Measurements from ENCODE around the gene SLC25A14.
"Not testable (repeated sequence)": the region's sequence is repeated elsewhere in the genome, so short reads cannot be mapped to it uniquely, and the experiment has no call there.

Gene SLC25A14

DNA sequence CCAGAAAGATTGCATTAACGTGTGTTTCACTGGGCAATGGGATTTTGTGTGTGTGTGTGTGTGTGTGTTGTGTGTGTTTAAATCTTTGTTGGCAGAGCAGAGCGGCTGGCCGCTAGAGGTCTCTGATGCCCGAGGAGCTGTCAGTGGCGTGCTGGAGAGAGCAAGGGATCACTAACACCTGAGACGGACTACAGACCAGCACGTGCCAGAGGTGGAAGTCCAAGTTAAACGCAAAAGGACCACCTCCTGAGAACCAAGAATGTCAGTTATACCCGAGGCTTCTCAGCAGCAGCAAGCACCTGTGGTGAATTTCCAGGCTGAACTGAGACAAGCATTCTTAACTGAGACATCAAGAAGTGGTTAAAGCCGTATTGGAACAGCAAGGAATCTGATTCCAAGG, 9.0 kb upstream of the SLC25A14 start:
- in situ Hi-C loops (cut with HindIII; ENCODE audit: low pct_unique_long_range_greater_than_20kb, low sequenced_read_pairs) = no loop called here
- no peak for TF ChIP-seq JUND (IDR thresholded peaks at IDR 0.05; ENCODE audit: low read depth)
- peak; percentile 7 to 71 for DNase-seq (ENCODE audit: low read depth in 1 of 2, low spot score in 1 of 2)

DNA sequence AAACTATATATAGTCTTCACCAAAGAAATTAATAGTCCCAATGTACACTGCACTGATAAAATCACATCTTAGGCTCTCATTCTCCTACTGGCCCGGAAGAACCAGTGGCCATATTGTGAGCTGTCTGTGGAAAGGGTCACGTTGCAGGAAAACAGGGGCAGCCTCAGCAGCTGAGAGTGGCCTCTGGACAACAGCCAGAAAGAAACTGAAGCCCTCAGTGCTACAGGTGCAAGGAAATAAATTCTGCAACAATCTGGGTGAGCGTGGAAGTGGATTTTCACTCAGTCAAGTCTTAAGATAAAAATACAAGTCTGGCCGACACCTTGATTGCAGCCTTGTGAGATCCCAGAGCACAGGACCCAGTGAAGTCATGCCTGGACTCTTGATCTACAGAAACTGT, 3.2 kb upstream of the SLC25A14 start:
- no peak for TF ChIP-seq JUND (IDR thresholded peaks at IDR 0.05; ENCODE audit: low read depth)
- in situ Hi-C loops (cut with HindIII; ENCODE audit: low pct_unique_long_range_greater_than_20kb, low sequenced_read_pairs) = no loop called here
- DNase-seq (ENCODE audit: low read depth in 1 of 2, low spot score in 1 of 2) = no peak

DNA sequence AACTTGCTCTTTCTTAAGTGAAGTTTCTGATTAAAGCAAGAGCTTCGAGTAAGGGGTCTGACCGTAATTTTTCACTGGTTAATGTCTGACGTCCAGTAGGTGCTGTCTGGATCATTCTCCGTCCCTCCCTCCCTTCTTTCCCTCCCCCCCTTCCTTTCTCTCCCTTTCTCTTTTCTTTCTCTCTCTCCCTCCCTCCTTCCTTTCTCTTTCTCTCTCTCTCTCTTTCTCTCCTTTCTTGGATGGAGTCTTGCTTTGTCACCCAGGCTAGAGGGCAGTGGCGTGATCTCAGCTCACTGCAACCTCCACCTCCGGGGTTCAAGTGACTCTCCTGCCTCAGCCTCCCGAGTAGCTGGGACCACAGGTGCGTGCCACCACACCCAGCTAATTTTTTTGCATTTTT, 850 bp upstream of the SLC25A14 start:
- DNase-seq (ENCODE audit: low read depth in 1 of 2, low spot score in 1 of 2); in situ Hi-C loops (cut with HindIII; ENCODE audit: low pct_unique_long_range_greater_than_20kb, low sequenced_read_pairs): not testable (repeated sequence)

DNA sequence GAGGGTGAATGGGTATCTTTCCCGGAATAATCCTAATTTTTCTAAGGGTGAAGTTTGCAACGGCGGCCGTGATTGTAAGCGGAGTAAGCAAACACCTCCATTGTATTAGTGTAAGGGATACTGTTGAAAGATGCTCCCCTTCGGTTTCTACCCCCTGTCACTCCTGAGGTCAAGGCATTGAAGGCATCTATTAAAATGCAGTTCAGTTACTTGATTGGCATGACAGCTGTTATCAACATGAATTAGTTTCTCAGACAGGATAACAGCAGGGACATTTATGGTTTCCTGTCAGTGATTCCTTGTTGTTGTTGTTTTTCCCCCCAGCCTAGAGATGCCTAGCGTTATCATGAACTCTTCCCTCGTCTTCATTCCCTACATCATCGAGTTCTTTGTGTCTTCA, 552 bp downstream of the SLC25A14 start:
- in situ Hi-C loops (cut with HindIII; ENCODE audit: low pct_unique_long_range_greater_than_20kb, low sequenced_read_pairs) = no loop called here
- DNase-seq (ENCODE audit: low read depth in 1 of 2, low spot score in 1 of 2) = no peak
- TF ChIP-seq JUND (IDR thresholded peaks at IDR 0.05; ENCODE audit: low read depth) = no peak

DNA sequence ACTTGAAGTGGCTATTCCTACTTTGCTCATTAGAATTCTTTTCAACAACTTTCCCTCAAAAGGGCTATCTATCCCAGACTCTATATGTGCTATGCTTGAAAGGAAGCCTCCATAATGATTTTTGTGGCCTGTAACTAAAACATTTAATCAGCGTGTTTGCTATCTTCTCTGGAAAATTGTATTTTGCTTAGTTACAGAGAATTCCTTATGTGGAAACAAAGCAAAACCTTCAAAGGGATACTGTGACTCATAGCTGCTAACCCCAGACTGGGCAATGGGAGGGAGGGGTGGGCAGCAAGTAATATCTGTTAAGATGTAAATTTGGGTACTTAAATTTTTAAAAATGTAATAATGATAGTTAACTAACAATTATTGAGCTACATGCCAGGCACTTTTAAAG, 3.7 kb downstream of the SLC25A14 start:
- TF ChIP-seq JUND (IDR thresholded peaks at IDR 0.05; ENCODE audit: low read depth) = no peak
- no peak for DNase-seq (ENCODE audit: low read depth in 1 of 2, low spot score in 1 of 2)
- in situ Hi-C loops (cut with HindIII; ENCODE audit: low pct_unique_long_range_greater_than_20kb, low sequenced_read_pairs) = no loop called here

DNA sequence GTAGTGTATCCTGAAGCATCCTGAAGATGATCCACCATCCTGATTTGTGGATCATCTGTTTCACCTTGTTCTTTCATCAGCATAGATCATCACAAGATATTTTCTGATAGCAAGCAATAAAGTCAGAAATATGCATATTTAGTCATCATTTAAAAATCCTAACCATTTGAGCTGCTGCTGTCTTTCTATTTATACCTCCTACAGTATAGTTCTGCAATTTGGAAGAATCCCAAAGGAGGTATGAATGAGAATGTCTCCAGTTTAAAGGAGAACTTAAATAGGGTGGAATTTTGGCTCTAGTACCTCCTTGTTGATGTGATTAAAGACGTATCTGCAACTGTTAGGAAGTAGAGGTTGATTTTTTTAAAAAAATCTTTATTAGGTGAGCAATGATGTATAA, 7.6 kb downstream of the SLC25A14 start:
- DNase-seq (ENCODE audit: low read depth in 1 of 2, low spot score in 1 of 2) = no peak
- in situ Hi-C loops (cut with HindIII; ENCODE audit: low pct_unique_long_range_greater_than_20kb, low sequenced_read_pairs) = no loop called here
- TF ChIP-seq JUND (IDR thresholded peaks at IDR 0.05; ENCODE audit: low read depth) = no peak

DNA sequence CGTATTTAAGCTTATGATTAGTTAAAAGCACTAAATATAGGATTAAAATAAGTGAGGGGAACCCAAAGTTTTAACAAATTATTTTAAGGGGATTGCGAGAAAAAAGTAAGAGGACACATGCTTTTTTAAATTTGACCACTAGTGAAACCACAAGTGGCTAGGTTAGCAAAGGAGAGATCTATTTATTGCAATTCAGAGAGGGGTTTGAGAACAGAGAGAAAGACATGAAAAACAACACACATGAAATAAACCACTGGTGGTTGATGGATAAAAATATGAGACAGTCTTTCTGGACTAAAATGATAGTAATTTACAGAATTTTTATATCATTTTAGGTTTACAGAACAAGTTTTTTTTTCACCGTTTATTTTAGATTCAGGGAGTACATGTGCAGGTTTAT, 11.8 kb downstream of the SLC25A14 start:
- in situ Hi-C loops (cut with HindIII; ENCODE audit: low pct_unique_long_range_greater_than_20kb, low sequenced_read_pairs) = no loop called here
- no peak for DNase-seq (ENCODE audit: low read depth in 1 of 2, low spot score in 1 of 2)
- no peak for TF ChIP-seq JUND (IDR thresholded peaks at IDR 0.05; ENCODE audit: low read depth)

DNA sequence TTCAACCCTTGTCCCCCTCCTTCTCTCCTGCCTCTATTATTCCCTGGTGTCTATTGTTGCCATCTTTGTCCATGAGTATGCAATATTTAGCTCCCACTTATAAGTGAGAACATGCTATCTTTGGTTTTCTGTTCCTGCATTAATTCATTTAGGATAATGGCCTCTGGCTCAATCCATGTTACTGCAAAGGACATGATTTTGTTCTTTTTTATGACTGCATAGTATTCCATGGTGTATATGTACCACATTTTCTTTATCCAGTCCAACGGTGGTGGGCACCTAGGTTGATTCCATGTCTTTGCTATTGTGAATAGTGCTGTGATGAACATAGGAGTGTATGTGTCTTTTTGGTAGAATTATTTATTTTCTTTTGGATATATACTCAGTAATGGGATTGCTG, 12.3 kb downstream of the SLC25A14 start:
- in situ Hi-C loops (cut with HindIII; ENCODE audit: low pct_unique_long_range_greater_than_20kb, low sequenced_read_pairs); DNase-seq (ENCODE audit: low read depth in 1 of 2, low spot score in 1 of 2): not testable (repeated sequence)

DNA sequence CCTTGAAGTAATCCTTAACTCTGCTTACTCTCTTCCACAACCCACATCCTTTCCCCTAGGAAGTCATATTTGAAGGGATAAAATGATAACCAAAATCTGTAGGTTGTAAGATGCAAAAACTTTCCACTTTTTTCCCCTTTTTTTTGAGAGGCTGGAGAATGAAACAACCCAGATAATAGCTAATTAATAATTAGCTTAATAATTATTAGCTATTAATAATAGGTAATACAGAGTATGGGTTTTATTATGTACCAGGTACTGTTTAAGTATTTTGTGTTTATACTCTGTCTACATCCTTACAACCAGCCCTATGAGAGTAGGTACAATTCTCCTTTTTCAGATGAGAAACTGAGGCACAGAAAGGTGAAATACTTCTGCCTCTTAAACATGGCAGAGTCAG, 36.4 kb downstream of the SLC25A14 start:
- in situ Hi-C loops (cut with HindIII; ENCODE audit: low pct_unique_long_range_greater_than_20kb, low sequenced_read_pairs) = no loop called here
- DNase-seq (ENCODE audit: low read depth in 1 of 2, low spot score in 1 of 2) = no peak
- no peak for TF ChIP-seq JUND (IDR thresholded peaks at IDR 0.05; ENCODE audit: low read depth)

DNA sequence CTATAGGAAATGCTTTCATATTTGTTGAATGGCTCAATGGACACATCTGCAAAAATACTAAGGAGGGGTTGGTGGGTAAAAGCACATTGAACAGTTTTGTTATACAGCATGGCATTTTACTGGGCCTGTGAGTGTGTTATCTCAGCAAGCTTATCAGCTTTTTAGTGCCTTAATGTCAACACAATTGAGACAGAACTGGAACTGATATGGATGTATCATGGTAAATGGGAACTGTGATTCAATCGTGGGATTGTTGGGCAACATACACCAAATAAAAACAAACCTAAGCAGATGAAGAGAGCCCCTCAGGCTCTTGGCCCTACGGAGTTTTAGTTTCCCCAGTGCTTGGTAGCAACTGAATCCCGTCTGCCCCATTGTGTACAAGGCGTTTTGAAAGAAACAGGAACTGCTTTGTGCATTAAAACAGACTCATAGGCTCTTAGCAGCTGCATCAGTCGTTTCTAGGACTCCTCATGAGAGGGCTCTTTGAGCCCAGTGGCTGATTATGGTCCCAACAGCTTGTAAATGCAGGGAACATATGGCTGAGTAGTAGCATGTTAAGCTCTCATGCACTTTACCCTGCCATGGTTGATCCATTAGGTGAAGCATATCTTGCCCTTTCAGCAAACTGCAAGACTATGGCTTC, 38.4 kb downstream of the SLC25A14 start:
- TF ChIP-seq JUND (IDR thresholded peaks at IDR 0.05; ENCODE audit: low read depth) = no peak
- in situ Hi-C loops (cut with HindIII; ENCODE audit: low pct_unique_long_range_greater_than_20kb, low sequenced_read_pairs) = no loop called here
- no peak for DNase-seq (ENCODE audit: low read depth in 1 of 2, low spot score in 1 of 2)

DNA sequence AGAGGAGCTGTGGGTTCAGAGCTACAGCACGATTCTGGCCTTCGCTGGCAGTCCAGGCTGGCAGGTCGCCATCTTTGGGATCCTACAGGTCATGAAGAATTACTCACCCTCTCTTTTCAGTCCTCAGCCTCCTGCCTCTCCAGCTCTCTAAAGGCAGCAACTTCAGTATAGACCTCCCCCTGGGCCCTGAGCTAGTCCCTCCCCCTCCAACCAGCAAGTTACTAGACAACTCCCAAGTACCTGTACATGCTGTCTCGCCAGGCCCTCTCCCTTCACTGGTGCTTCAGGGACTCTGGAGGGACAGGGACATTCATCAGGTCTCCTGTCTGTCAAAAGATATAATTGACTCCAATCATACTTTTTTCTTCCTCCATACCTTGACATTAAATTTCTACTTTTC, 45.8 kb downstream of the SLC25A14 start, which contains the start of gene GPR119:
TSS of gene GPR119 (minus strand) at position 155 of the 400 bp plus-strand sequence. CDS start 227 bp downstream, outside the sequence.
- TF ChIP-seq JUND (IDR thresholded peaks at IDR 0.05; ENCODE audit: low read depth) = no peak
- DNase-seq (ENCODE audit: low read depth in 1 of 2, low spot score in 1 of 2) = no peak
- in situ Hi-C loops (cut with HindIII; ENCODE audit: low pct_unique_long_range_greater_than_20kb, low sequenced_read_pairs) = no loop called here

DNA sequence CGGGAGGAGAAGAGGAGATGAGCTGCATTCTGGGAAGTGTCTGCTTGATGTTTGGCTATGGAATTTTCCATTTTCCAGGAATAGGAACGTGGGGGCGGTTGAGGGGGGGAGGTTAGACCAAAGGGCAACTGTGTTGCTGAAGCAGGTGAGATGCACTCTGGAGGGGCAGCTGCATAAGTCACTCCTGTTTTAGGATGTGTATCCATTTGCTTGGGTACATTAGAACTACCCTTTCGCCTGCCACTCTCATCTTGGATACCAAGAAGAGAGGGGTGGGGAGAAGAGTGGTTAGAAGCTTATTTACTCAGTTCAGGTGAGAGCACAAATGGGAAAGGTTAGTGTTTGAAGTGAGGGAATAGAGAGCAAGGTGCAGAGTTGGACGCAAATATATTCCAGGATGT, 46.7 kb downstream of the SLC25A14 start:
- in situ Hi-C loops (cut with HindIII; ENCODE audit: low pct_unique_long_range_greater_than_20kb, low sequenced_read_pairs) = no loop called here
- DNase-seq (ENCODE audit: low read depth in 1 of 2, low spot score in 1 of 2) = no peak
- no peak for TF ChIP-seq JUND (IDR thresholded peaks at IDR 0.05; ENCODE audit: low read depth)

DNA sequence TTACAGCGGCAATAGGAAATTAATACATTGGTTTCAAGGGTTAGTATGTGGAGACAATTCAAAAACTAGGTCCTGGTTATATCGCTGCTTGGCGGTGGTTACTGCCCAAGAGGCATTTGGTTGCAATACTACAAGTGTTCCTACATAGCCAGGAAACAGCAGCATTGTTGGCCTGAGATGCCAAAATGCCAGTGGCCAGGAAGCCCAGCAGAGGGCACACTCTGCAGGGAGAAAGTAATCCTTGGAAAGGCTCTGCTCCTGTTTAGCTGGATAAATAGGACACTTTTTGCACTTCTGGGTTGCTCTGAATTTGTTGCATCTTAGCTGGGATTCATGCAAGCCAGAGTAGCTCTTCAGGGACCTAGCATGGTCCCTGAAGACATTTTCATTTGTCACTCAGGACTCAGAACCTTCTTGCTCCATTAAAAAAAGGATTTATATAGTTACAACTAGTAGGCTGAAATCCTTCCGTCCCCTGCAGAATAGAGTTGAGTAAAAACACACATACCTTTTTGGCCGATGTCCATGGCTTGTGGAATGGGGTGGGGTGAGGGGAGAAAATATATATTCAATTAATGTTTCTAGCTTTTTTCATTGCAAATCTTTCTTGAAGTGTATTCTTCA, 53.8 kb downstream of the SLC25A14 start:
- in situ Hi-C loops (cut with HindIII; ENCODE audit: low pct_unique_long_range_greater_than_20kb, low sequenced_read_pairs) = no loop called here
- peak; percentile 31 to 57 for DNase-seq (ENCODE audit: low read depth in 1 of 2, low spot score in 1 of 2)
- no peak for TF ChIP-seq JUND (IDR thresholded peaks at IDR 0.05; ENCODE audit: low read depth)

DNA sequence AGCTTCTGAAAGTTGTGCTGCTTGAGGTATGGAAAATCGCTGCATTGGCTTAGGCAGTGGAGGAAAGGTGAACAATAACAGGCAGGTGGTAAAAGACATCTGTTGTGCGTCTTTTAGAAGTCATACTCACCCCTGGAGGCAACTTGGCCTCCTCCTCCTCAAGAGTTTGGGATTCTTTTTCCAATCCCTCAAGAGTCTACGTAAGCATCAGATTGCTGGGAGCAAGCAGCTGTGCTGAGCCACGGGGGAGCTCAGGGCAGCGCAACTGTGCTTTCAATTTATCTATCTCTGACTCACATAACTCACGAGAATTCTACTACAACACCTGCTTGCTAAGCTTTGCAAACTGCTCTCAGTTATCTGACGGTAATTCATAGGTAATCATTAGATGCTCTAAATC, 55.6 kb downstream of the SLC25A14 start:
- DNase-seq (ENCODE audit: low read depth in 1 of 2, low spot score in 1 of 2) = no peak
- in situ Hi-C loops (cut with HindIII; ENCODE audit: low pct_unique_long_range_greater_than_20kb, low sequenced_read_pairs) = no loop called here
- TF ChIP-seq JUND (IDR thresholded peaks at IDR 0.05; ENCODE audit: low read depth) = no peak

Data from T47D (cell line).